Esophagus muscularis mucosa (tissue), 4 donors: Measurements from ENCODE around the gene PRKCH. TPM values are rescaled to one million over a fixed set of nuclear protein-coding genes. Genes with fewer than 3 reads are reported as not detected.
A peak's percentile ranks its signal among the peaks of the same experiment; 100 is the strongest.

ENCODE experiments used
- DNase-seq: peaks from one replicate; pipeline ENCODE4 v3.0.0-alpha.2; 2017; ENCODE audit errors: extremely low spot score
- H3K27ac ChIP-seq, 4 donors: fragments of 200-600 bp; sonication (generic); replicated peaks in 1 of 4; 1 replicate in 3 of 4; 2 replicates in 1 of 4; pipeline ENCODE4 v1.5.1; 2016 to 2019; ENCODE audit warnings: mild to moderate bottlenecking in 1 of 4
- H3K27me3 ChIP-seq, 4 donors: fragments of 200-600 bp; sonication (generic); one replicate each; pipeline versions ENCODE4 v1.5.1 to v1.6.0; 2016 to 2019
- H3K36me3 ChIP-seq, 4 donors: fragments of 200-600 bp; sonication (generic); one replicate each; pipeline ENCODE4 v1.5.1; 2016 to 2019
- H3K4me1 ChIP-seq, 4 donors: fragments of 200-600 bp; sonication (generic); one replicate each; pipeline ENCODE4 v1.5.1; 2016 to 2019
- H3K4me3 ChIP-seq, 4 donors: fragments of 200-600 bp; sonication (generic); 1 replicate in 2 of 4; 2 replicates in 2 of 4; pipeline ENCODE4 v1.5.1; 2016 to 2019; ENCODE audit warnings: mild to moderate bottlenecking in 4 of 4, moderate library complexity in 1 of 4
- H3K9me3 ChIP-seq, 4 donors: fragments of 200-600 bp; sonication (generic); 1 replicate in 3 of 4; 2 replicates in 1 of 4; pipeline ENCODE4 v1.5.1; 2016 to 2019
- EP300 ChIP-seq: sonication (generic); formaldehyde crosslinking; IDR thresholded peaks from one replicate; pipeline ENCODE4 v1.6.1; 2017; ENCODE audit warnings: antibody characterized with exemption
- POLR2A ChIP-seq: fragments of 450-650 bp; IDR thresholded peaks from one replicate; pipeline ENCODE4 v1.6.1; 2017; ENCODE audit warnings: antibody characterized with exemption, moderate library complexity, mild to moderate bottlenecking, low read depth
- POLR2AphosphoS5 ChIP-seq, 2 donors: sonication (generic); formaldehyde crosslinking; IDR thresholded peaks; one replicate each; pipeline ENCODE4 v1.6.1; 2017; ENCODE audit warnings: antibody characterized with exemption in 2 of 2
- WGBS: methylation state at CpG from one replicate; pipeline ENCODE4 v1.1.5; 2018; 5-methylcytosine and 5-hydroxymethylcytosine counted together
- intact Hi-C: fragments of 100-400 bp; cut with DNase I; formaldehyde crosslinking; loops from one replicate; pipeline ENCODE4 v1.15.1; 2023
- total RNA-seq, 4 donors: library from RNA; depleted of rRNA; stranded (reverse); fragments of >200 nt; gene quantifications; one replicate each; pipeline versions ENCODE4 v1.1.0 to v1.2.1, GENCODE V29; 2016
- TF ChIP-seq, protein P1 (sequence below), 3 experiments: fragments of 200-600 bp in 2 of 3; fragments of 450-650 bp in 1 of 3; sonication (generic) in 2 of 3; IDR thresholded peaks; one replicate each; pipeline ENCODE4 v1.5.1; 2017 to 2019; ENCODE audit warnings: antibody characterized with exemption in 3 of 3, mild to moderate bottlenecking in 2 of 3, moderate library complexity in 1 of 3

PRKCH gene
- total RNA-seq, 4 donors from 2014 or later, result 13.3 to 67.6 (median 32.2) TPM

DNA sequence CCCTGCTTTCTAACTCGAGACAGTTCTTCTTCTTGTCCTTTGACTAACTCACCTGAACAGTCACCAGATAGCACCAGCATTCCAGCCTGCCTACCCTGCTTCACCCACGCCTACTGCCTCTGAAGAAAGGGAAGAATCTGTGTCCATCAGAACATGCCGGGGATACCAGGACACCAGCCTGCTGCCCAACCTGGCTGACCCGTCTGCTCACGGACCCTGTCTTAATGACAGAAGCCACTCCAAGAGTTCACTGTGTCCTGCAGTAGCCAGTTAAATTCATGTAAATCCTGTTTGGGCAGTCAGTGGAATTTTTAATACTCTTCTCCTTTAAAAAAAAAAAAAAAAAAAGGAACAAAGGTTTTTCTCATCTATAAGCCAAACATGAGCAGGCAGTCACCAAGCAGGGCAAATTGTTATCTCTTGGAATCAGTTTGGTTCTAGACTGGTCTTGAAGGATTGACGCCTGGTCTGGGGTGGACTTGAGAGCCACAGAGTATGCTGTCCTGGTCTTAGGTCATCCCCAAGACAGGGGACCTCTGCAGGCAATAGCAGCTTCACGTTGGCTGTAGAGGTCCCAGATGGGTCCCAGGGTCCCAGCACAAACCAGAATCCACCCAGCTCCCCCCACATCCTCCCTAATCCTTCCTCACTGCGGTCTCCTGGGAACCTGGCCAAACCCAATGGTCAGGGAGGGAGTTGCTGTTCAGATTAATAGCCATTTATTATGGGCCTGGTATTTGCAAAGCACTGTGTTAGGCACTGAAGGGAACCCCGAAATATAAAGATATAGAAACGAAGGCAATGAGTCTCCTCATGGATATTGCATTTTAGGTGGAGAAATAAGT is 192.8 kb downstream of the PRKCH start:
- H3K36me3 ChIP-seq, result no peaks in the 10 kb centered on the region
- no peak overlapping the region for H3K4me3 ChIP-seq
- WGBS, result 80% methylated on average over 10 of the region's 10 CpGs
- peaks cover 47 to 54% (median 48%) of the 10 kb centered on the region in 4 donors for H3K4me1 ChIP-seq
- H3K27me3 ChIP-seq, result no peaks in the 10 kb centered on the region
- TF ChIP-seq, protein P1, sequence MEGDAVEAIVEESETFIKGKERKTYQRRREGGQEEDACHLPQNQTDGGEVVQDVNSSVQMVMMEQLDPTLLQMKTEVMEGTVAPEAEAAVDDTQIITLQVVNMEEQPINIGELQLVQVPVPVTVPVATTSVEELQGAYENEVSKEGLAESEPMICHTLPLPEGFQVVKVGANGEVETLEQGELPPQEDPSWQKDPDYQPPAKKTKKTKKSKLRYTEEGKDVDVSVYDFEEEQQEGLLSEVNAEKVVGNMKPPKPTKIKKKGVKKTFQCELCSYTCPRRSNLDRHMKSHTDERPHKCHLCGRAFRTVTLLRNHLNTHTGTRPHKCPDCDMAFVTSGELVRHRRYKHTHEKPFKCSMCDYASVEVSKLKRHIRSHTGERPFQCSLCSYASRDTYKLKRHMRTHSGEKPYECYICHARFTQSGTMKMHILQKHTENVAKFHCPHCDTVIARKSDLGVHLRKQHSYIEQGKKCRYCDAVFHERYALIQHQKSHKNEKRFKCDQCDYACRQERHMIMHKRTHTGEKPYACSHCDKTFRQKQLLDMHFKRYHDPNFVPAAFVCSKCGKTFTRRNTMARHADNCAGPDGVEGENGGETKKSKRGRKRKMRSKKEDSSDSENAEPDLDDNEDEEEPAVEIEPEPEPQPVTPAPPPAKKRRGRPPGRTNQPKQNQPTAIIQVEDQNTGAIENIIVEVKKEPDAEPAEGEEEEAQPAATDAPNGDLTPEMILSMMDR (IDR thresholded peaks at IDR 0.05), result no peak
- TF ChIP-seq EP300 (no peak), POLR2A (no peak)
- H3K9me3 ChIP-seq, result no peaks in the 10 kb centered on the region
- no peak overlapping the region for H3K27ac ChIP-seq
- no peak for DNase-seq
- intact Hi-C loops, result no loop called here

DNA sequence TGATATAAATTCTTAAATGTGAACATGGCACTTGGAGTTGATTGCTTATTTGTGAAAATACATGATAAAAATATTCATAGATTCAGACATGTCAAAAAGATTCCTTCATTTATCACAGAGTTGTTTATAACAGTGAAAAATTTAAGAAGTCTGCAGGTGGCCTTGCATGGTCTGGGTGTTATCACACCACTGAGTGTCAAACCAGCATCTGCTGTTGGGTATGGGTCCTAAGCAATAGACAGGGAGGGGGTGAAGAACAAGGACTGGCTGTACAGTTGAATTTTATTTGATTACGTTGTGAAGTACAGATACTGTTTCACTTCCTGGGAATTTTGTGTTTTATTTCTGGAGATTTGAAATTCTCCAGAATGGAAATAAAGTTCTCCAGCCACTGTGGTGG is 193.5 kb downstream of the PRKCH start:
- TF ChIP-seq POLR2AphosphoS5 (IDR thresholded peaks at IDR 0.05), result no peak
- TF ChIP-seq, protein P1 (IDR thresholded peaks at IDR 0.05), result no peak
- no peak for TF ChIP-seq POLR2A
- TF ChIP-seq EP300, result no peak
- no peak for DNase-seq
- H3K4me1 ChIP-seq, result peaks cover 47 to 54% (median 48%) of the 10 kb centered on the region in 4 donors
- no peak overlapping the region for H3K4me3 ChIP-seq
- 86% methylated on average over 1 of the region's 1 CpG for WGBS
- no peaks in the 10 kb centered on the region for H3K9me3 ChIP-seq
- intact Hi-C loops, result no loop called here
- no peaks in the 10 kb centered on the region for H3K27me3 ChIP-seq
- no peak overlapping the region for H3K27ac ChIP-seq
- H3K36me3 ChIP-seq, result no peaks in the 10 kb centered on the region

DNA sequence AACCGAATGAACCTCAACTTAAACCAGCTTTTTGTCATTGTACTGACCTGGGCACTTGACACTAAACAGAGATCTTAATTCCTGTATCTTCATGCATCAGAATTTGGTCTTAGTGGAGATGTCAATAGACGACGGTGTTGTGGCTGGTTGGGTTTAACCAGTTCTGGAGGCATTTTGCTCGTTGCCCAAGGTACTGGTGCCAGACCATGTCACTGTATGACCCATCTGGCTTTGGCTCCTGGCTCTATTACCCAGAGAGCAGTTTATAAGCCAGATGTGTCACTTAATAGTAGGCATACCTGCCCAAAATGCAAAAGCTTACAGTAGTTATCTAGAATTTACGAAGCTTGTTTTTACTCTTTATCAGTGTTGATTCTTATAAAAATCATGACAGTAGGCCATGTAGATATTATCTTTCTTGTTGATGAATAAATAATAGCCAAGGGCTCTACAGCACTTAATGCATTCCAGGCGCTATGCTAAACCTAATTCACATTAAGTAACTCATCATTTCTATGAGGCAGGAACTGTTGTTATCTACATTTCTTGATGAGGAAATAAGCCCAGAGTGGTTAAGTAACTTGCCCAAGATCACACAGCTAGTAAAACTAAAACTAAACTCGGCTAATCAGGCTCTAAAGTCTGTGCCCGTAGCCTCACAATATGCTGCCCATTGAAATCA is 194.2 kb downstream of the PRKCH start:
- Histone ChIP-seq H3K4me3 (no peak overlapping the region), H3K27ac (peak overlapping the region in 2 of 4 donors; percentile 16 to 38), H3K36me3 (no peaks in the 10 kb centered on the region), H3K4me1 (peaks cover 47 to 54% (median 48%) of the 10 kb centered on the region in 4 donors), H3K9me3 (no peaks in the 10 kb centered on the region), H3K27me3 (no peaks in the 10 kb centered on the region)
- 94% methylated on average over 8 of the region's 8 CpGs for WGBS
- TF ChIP-seq, protein P1 (IDR thresholded peaks at IDR 0.05), result no peak
- no peak for TF ChIP-seq POLR2A
- no peak for TF ChIP-seq EP300
- TF ChIP-seq POLR2AphosphoS5 (IDR thresholded peaks at IDR 0.05), result no peak
- DNase-seq, result no peak
- intact Hi-C loops, result no loop called here

DNA sequence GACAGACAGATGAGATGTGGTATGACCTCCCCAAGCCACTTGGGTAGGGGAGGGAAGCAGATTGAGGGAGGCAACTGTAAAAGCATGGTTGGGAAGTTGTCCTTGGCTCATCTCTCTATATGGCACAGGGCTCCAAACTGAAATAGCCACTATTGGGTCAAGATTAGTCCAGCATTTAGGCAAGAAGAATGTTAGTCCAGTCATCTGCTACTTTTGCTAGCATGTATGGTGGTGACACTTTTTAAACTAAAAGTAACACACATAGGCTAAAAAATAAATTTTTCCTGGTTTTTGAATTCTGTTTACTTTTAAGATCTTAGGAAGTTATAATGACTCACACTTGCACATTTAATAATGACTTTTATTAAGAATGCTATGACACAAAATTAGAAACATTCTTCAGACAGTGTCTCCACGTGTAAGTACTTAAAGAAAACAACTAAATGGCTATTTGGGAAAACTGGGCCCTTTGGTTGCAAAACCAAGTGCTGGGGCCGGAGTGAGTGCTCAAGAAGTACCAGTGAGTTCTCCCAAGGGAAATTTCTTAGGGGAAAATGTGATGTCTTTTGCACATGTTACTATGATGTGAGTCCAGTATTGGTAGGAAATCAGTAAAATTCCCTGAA is 194.9 kb downstream of the PRKCH start:
- peaks cover 43 to 50% (median 46%) of the 10 kb centered on the region in 4 donors for H3K4me1 ChIP-seq
- no peak overlapping the region for H3K4me3 ChIP-seq
- no peaks in the 10 kb centered on the region for H3K9me3 ChIP-seq
- 49% methylated on average over 2 of the region's 2 CpGs for WGBS
- no peak for DNase-seq
- no peaks in the 10 kb centered on the region for H3K36me3 ChIP-seq
- peak overlapping the region in 3 of 4 donors; percentile 10 to 38 (median 16) for H3K27ac ChIP-seq
- H3K27me3 ChIP-seq, result no peaks in the 10 kb centered on the region
- TF ChIP-seq POLR2AphosphoS5 (IDR thresholded peaks at IDR 0.05) (no peak), POLR2A (no peak), EP300 (no peak)
- TF ChIP-seq, protein P1 (IDR thresholded peaks at IDR 0.05), result no peak
- intact Hi-C loops, result no loop called here
